Gastrocnemius medialis (tissue), 4 donors: ENCODE measurements around the gene TMEM132A.

Experiments used
- CTCF ChIP-seq, 5 experiments: fragments of 450-650 bp in 3 of 5; fragments of 200-600 bp in 2 of 5; sonication (generic) in 2 of 5; IDR thresholded peaks in 4 of 5; conservative IDR thresholded peaks in 1 of 5; 1 replicate in 4 of 5; 2 replicates in 1 of 5; pipeline ENCODE4 v1.5.1; 2016 to 2019; ENCODE audit warnings: antibody characterized with exemption in 5 of 5, mild to moderate bottlenecking in 3 of 5, moderate library complexity in 3 of 5
- POLR2A ChIP-seq, 2 donors: fragments of 450-650 bp; IDR thresholded peaks; one replicate each; pipeline ENCODE4 v1.6.1; 2017; ENCODE audit warnings: antibody characterized with exemption in 2 of 2, mild to moderate bottlenecking in 2 of 2, moderate library complexity in 2 of 2

DNA sequence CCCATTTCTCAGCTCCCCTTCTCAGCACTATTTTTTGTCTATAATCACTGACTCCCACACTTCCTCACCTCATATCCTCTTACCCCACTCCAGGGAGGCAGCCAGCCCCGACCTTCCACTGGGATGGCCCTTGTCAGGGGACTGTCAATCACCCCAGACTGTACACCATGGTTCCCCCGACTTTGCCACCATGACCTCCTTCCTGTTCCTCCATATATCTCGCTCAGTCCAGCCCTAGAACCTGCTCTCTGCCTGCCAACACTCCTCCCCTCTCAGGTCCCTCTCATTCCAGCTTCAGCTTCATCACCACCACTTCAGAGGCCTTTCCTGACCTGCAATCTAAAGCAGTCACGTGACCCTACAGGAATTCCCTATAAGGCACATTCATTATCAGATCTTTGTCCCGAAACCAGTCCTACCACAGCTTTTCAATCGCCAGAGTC, 34.4 kb upstream of the TMEM132A start:
- TF ChIP-seq CTCF (IDR thresholded peaks at IDR 0.05 in 4 of 5, conservative IDR thresholded peaks at IDR 0.05 in 1 of 5) (no peak), POLR2A (IDR thresholded peaks at IDR 0.05) (no peak)
